ENCODE results near the gene MFAP5. TPM values are rescaled to one million over a fixed set of nuclear protein-coding genes. Genes with fewer than 3 reads are reported as not detected.

MFAP5 gene
- polyA plus RNA-seq, 1 donor (not counting 4 experiments of a cell fraction or from before 2014, with no cell fraction given): 317 TPM

DNA sequence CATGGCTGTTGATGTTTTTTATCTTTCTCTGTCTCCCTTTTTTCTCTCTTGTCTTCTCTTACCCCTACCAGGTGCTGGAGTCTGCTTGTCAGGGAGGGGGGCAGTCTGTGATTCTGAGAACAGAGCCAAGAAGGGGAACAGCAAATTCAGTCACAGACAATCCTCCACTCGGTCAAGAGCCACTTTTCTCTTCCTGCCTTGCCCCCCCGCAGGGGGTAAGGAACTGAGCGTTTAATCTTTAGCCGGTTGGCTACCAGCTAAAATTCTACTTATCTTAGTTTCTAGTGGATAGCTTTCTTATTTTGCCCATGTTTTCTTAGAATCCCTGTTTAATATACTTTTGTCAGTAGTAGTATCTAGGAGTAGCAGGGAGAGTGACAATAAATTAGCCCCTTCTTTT is 37.1 kb upstream of the MFAP5 start:
- TF ChIP-seq, protein P1, sequence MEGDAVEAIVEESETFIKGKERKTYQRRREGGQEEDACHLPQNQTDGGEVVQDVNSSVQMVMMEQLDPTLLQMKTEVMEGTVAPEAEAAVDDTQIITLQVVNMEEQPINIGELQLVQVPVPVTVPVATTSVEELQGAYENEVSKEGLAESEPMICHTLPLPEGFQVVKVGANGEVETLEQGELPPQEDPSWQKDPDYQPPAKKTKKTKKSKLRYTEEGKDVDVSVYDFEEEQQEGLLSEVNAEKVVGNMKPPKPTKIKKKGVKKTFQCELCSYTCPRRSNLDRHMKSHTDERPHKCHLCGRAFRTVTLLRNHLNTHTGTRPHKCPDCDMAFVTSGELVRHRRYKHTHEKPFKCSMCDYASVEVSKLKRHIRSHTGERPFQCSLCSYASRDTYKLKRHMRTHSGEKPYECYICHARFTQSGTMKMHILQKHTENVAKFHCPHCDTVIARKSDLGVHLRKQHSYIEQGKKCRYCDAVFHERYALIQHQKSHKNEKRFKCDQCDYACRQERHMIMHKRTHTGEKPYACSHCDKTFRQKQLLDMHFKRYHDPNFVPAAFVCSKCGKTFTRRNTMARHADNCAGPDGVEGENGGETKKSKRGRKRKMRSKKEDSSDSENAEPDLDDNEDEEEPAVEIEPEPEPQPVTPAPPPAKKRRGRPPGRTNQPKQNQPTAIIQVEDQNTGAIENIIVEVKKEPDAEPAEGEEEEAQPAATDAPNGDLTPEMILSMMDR (optimal IDR thresholded peaks at IDR 0.05 in 1 of 3, IDR thresholded peaks at IDR 0.05 in 1 of 3, conservative IDR thresholded peaks at IDR 0.05 in 1 of 3; ENCODE audit: extremely low read depth in 1 of 3, insufficient read depth in 2 of 3, low read length in 3 of 3): no peak
- TF ChIP-seq EZH2 (IDR thresholded peaks at IDR 0.05; ENCODE audit: low read length): no peak
- Histone ChIP-seq H3K27me3 (ENCODE audit: control insufficient read depth, extremely low read depth, insufficient read depth, low read length) (no peaks in the 10 kb centered on the region), H3K4me3 (ENCODE audit: control insufficient read depth in 2 of 3, extremely low read depth in 1 of 3, insufficient read depth in 2 of 3, low read depth in 1 of 3, low read length in 3 of 3) (no peak overlapping the region), H3K9me3 (ENCODE audit: control insufficient read depth, low read depth, low read length) (no peaks in the 10 kb centered on the region), H3K4me1 (ENCODE audit: control insufficient read depth, extremely low read depth, insufficient read depth, low read length) (peaks cover 15% of the 10 kb centered on the region), H3K4me2 (ENCODE audit: control insufficient read depth, extremely low read depth, insufficient read depth, low read depth, low read length) (peak overlapping the region; percentile 47), H3K9me1 (ENCODE audit: control insufficient read depth, extremely low read depth, insufficient read depth, low read length) (no peaks in the 10 kb centered on the region), H3K9ac (ENCODE audit: control insufficient read depth, extremely low read depth, insufficient read depth, low read length) (no peak overlapping the region), H2AFZ (ENCODE audit: control insufficient read depth, low read length) (no peak overlapping the region), H3K36me3 (ENCODE audit: control insufficient read depth in 2 of 2, extremely low read depth in 1 of 2, insufficient read depth in 2 of 2, low read length in 2 of 2) (peaks cover 0 to 1% of the 10 kb centered on the region in 2 experiments), H4K20me1 (ENCODE audit: control insufficient read depth, extremely low read depth, insufficient read depth, low read length) (peaks cover 2% of the 10 kb centered on the region), H3K27ac (ENCODE audit: control insufficient read depth, insufficient read depth, low read length) (peak overlapping the region; percentile 13), H3K79me2 (ENCODE audit: control insufficient read depth, insufficient read depth, low read length) (peaks cover 62% of the 10 kb centered on the region)
- dilution Hi-C loops (cut with MboI; ENCODE audit: extremely low pct_ligation_motif_present, low sequenced_read_pairs): no loop called here
- DNase-seq (ENCODE audit: low read depth, low spot score) (no peak), FAIRE-seq (no peak)

DNA sequence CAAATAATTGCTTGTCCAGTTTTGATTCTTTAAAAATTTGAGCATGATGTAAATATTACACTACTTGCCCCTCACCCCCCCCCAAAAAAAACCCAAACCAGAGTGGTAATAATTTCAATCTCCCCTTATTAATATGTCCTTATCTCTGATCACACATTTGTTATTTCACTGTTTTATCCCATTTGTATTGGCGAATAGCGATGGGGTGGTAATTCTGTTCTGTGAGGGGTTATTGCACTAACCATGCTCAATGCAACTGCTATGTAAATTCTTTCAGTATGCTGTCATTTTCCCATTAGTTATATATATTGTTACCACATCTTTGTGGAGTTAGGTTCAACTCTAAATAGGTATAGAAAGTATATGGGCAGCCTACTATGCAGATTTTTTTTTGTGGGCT is 36.3 kb upstream of the MFAP5 start:
- dilution Hi-C loops (cut with MboI; ENCODE audit: extremely low pct_ligation_motif_present, low sequenced_read_pairs): no loop called here
- H3K36me3 ChIP-seq (ENCODE audit: control insufficient read depth in 2 of 2, extremely low read depth in 1 of 2, insufficient read depth in 2 of 2, low read length in 2 of 2): peaks cover 0 to 1% of the 10 kb centered on the region in 2 experiments
- DNase-seq (ENCODE audit: low read depth, low spot score): no peak
- H3K79me2 ChIP-seq (ENCODE audit: control insufficient read depth, insufficient read depth, low read length): peaks cover 54% of the 10 kb centered on the region
- H3K27me3 ChIP-seq (ENCODE audit: control insufficient read depth, extremely low read depth, insufficient read depth, low read length): no peaks in the 10 kb centered on the region
- no peaks in the 10 kb centered on the region for H3K9me3 ChIP-seq (ENCODE audit: control insufficient read depth, low read depth, low read length)
- peak overlapping the region; percentile 56 for H2AFZ ChIP-seq (ENCODE audit: control insufficient read depth, low read length)
- peak overlapping the region; percentile 76 for H3K27ac ChIP-seq (ENCODE audit: control insufficient read depth, insufficient read depth, low read length)
- H3K4me3 ChIP-seq (ENCODE audit: control insufficient read depth in 2 of 3, extremely low read depth in 1 of 3, insufficient read depth in 2 of 3, low read depth in 1 of 3, low read length in 3 of 3): peak overlapping the region; percentile 80 to 94 (median 87)
- H4K20me1 ChIP-seq (ENCODE audit: control insufficient read depth, extremely low read depth, insufficient read depth, low read length): peaks cover 2% of the 10 kb centered on the region
- peaks cover 15% of the 10 kb centered on the region for H3K4me1 ChIP-seq (ENCODE audit: control insufficient read depth, extremely low read depth, insufficient read depth, low read length)
- no peak for TF ChIP-seq EZH2 (IDR thresholded peaks at IDR 0.05; ENCODE audit: low read length)
- TF ChIP-seq, protein P1 (optimal IDR thresholded peaks at IDR 0.05 in 1 of 3, IDR thresholded peaks at IDR 0.05 in 1 of 3, conservative IDR thresholded peaks at IDR 0.05 in 1 of 3; ENCODE audit: extremely low read depth in 1 of 3, insufficient read depth in 2 of 3, low read length in 3 of 3): no peak
- H3K4me2 ChIP-seq (ENCODE audit: control insufficient read depth, extremely low read depth, insufficient read depth, low read depth, low read length): peak overlapping the region; percentile 95
- FAIRE-seq: no peak
- peak overlapping the region; percentile 88 for H3K9ac ChIP-seq (ENCODE audit: control insufficient read depth, extremely low read depth, insufficient read depth, low read length)
- no peaks in the 10 kb centered on the region for H3K9me1 ChIP-seq (ENCODE audit: control insufficient read depth, extremely low read depth, insufficient read depth, low read length)

Measured in keratinocyte (primary cell).